A673 (cell line): ENCODE data around the gene FIP1L1. TPM values are rescaled to one million over a fixed set of nuclear protein-coding genes. Genes with fewer than 3 reads are reported as not detected.
"Not testable (repeated sequence)": the region's sequence is repeated elsewhere in the genome, so short reads cannot be mapped to it uniquely, and the experiment has no call there.

Source experiments
- BruUV-seq: library from RNA; stranded (reverse); fragments of 400-500 nt; replicated peaks from 2 replicates; lab custom pipeline; 2021; lab: Mats Ljungman, UMichigan
- CTCF ChIA-PET: fragments of 300-600 bp; sonication (Branson Sonifier 250); formaldehyde crosslinking; loops from one replicate; lab custom pipeline; 2022; ENCODE audit warnings: antibody characterized with exemption; lab: Charles Lee
- POLR2A ChIA-PET: fragments of 300-600 bp; sonication (Branson Sonifier 250); formaldehyde crosslinking; loops from one replicate; lab custom pipeline; 2022; ENCODE audit warnings: antibody characterized with exemption; ENCODE audit not compliant: low non-redundant PET; lab: Charles Lee
- DNase-seq: peaks from one replicate; pipeline ENCODE4 v3.0.0-alpha.2; 2015; ENCODE audit warnings: low spot score
- H3K27ac ChIP-seq: fragments of 200-600 bp; sonication (generic); 2 replicates; pipeline ENCODE4 v1.5.1; 2016; ENCODE audit warnings: mixed run types, low read depth, mild to moderate bottlenecking, mixed read lengths, antibody characterized with exemption, low read length; ENCODE audit not compliant: poor library complexity, severe bottlenecking
- H3K27me3 ChIP-seq: fragments of 200-600 bp; sonication (generic); replicated peaks from 2 replicates; pipeline ENCODE4 v1.6.1; 2017; ENCODE audit warnings: mixed run types, low read depth, mild to moderate bottlenecking, mixed read lengths, antibody characterized with exemption, low read length; ENCODE audit not compliant: insufficient read depth, poor library complexity
- H3K36me3 ChIP-seq: fragments of 200-600 bp; sonication (generic); 2 replicates; pipeline ENCODE4 v1.6.1; 2016; ENCODE audit warnings: mixed run types, mild to moderate bottlenecking, mixed read lengths, antibody characterized with exemption, low read length; ENCODE audit not compliant: insufficient read depth, poor library complexity, severe bottlenecking
- H3K4me1 ChIP-seq: fragments of 200-600 bp; sonication (generic); 2 replicates; pipeline ENCODE4 v1.6.1; 2017; ENCODE audit warnings: mixed run types, mild to moderate bottlenecking, mixed read lengths, antibody characterized with exemption, low read length; ENCODE audit not compliant: insufficient read depth, poor library complexity, severe bottlenecking
- H3K4me3 ChIP-seq: fragments of 200-600 bp; sonication (generic); 2 replicates; pipeline ENCODE4 v1.5.1; 2016; ENCODE audit warnings: low read depth, mixed run types, mild to moderate bottlenecking, mixed read lengths, low read length; ENCODE audit not compliant: poor library complexity, severe bottlenecking
- H3K9me3 ChIP-seq: fragments of 200-600 bp; sonication (generic); 2 replicates; pipeline ENCODE4 v1.6.1; 2016; ENCODE audit warnings: mixed run types, low read depth, mild to moderate bottlenecking, mixed read lengths, antibody characterized with exemption, low read length; ENCODE audit not compliant: poor library complexity, severe bottlenecking
- EZH2 ChIP-seq: fragments of 200-600 bp; sonication (generic); IDR thresholded peaks from 2 replicates; pipeline ENCODE4 v1.6.1; 2017; ENCODE audit warnings: borderline replicate concordance, low read depth, mild to moderate bottlenecking, mixed read lengths, antibody characterized with exemption, low read length; ENCODE audit not compliant: poor library complexity, severe bottlenecking
- intact Hi-C: fragments of 100-400 bp; cut with micrococcal nuclease; formaldehyde crosslinking; loops from one replicate; pipeline ENCODE4 v1.10.0; 2022; ENCODE audit not compliant: unreplicated experiment
- total RNA-seq: library from RNA; stranded (reverse); gene quantifications from 2 replicates; pipeline ENCODE4 v1.2.3, GENCODE V29; 2021
- TF ChIP-seq, protein P1 (sequence below): fragments of 300-800, 200-600 bp; sonication (generic); conservative IDR thresholded peaks from 2 replicates; pipeline ENCODE4 v1.5.1; 2017; ENCODE audit warnings: low read depth, mild to moderate bottlenecking, antibody characterized with exemption, low read length, moderate library complexity, mixed read lengths

The FIP1L1 gene
- total RNA-seq, 1 experiment from 2014 or later: 30.9 TPM

DNA sequence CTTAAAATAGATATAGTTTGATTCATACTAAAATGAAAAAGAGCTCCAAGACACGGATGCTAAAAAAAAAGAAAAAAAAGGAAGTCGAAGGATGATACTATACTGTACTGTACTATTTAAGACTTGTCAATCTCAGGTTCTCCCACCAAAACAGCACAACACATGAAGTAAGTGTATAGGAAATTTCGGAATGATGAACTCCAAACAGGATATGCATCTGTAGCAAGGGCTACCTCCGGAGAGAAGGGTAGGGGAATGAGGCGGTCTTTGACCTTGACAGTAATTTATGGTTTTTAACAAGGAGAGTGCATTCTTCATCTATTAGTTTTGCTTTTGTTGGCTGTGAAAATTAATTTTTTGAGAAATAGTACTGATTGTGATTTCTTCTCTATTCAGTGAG, 541 bp upstream of the FIP1L1 start:
- no peaks in the 10 kb centered on the region for H3K9me3 ChIP-seq
- TF ChIP-seq EZH2: no peak
- TF ChIP-seq, protein P1, sequence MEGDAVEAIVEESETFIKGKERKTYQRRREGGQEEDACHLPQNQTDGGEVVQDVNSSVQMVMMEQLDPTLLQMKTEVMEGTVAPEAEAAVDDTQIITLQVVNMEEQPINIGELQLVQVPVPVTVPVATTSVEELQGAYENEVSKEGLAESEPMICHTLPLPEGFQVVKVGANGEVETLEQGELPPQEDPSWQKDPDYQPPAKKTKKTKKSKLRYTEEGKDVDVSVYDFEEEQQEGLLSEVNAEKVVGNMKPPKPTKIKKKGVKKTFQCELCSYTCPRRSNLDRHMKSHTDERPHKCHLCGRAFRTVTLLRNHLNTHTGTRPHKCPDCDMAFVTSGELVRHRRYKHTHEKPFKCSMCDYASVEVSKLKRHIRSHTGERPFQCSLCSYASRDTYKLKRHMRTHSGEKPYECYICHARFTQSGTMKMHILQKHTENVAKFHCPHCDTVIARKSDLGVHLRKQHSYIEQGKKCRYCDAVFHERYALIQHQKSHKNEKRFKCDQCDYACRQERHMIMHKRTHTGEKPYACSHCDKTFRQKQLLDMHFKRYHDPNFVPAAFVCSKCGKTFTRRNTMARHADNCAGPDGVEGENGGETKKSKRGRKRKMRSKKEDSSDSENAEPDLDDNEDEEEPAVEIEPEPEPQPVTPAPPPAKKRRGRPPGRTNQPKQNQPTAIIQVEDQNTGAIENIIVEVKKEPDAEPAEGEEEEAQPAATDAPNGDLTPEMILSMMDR: no peak
- ChIA-PET CTCF (no interaction called here), POLR2A (interaction anchor here (0.5 kb wide), 1 partner anchor 59 kb away, joined by 5 read pairs; no protein-coding TSS in a partner anchor)
- BruUV-seq: no TSS peak
- H3K4me3 ChIP-seq: peak overlapping the region; percentile 75
- no peaks in the 10 kb centered on the region for H3K27me3 ChIP-seq
- H3K36me3 ChIP-seq: no peaks in the 10 kb centered on the region
- H3K4me1 ChIP-seq: no peaks in the 10 kb centered on the region
- no peak overlapping the region for H3K27ac ChIP-seq
- intact Hi-C loops: no loop called here
- no peak for DNase-seq

DNA sequence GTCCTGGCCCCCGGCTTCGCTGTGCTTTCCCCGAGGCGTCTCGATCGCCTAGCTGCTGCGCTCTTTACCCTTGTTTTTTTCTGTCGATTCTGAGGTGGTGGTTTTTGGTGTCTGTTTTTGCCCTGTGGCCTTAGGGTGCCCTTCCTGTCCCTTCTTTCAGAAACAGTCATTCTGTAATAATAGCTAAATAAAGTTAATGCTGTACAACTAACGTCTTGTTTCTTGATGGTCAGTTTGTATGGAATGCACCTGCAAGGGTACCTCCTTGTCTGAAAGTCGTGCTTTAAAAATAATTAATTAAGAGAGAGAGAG, 686 bp downstream of the FIP1L1 start:
- ChIA-PET POLR2A (no interaction called here), CTCF (no interaction called here)
- Histone ChIP-seq H3K27me3 (no peaks in the 10 kb centered on the region), H3K4me3 (peak overlapping the region; percentile 75), H3K4me1 (no peaks in the 10 kb centered on the region), H3K9me3 (no peaks in the 10 kb centered on the region), H3K27ac (peak overlapping the region; percentile 82), H3K36me3 (no peaks in the 10 kb centered on the region)
- TF ChIP-seq EZH2: no peak
- TF ChIP-seq, protein P1: no peak
- BruUV-seq: no TSS peak
- no peak for DNase-seq
- intact Hi-C loops: no loop called here

DNA sequence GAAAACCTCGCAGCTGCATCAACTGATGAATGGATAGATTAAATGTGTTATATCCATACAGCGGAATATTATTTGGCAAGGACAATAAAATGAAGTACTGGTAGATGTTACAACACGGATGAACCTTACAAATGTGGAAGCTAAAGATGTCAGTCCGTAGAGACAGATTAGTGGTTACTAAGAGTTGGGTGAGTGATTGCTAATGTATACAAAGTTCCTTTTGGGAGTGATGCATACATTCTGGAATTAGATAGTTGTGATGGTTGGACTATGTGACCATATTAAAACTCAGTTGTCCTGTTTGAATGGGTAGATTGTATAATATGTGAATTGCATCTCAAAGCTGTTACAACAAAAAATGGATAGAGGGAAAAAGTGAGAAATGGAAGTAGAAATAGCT, 2.8 kb downstream of the FIP1L1 start:
- intact Hi-C loops: no loop called here
- Histone ChIP-seq H3K27ac (no peak overlapping the region), H3K4me3 (no peak overlapping the region), H3K27me3 (no peaks in the 10 kb centered on the region), H3K36me3 (peaks cover 6% of the 10 kb centered on the region), H3K4me1 (no peaks in the 10 kb centered on the region), H3K9me3 (no peaks in the 10 kb centered on the region)
- ChIA-PET CTCF (no interaction called here), POLR2A (no interaction called here)
- TF ChIP-seq, protein P1: no peak
- no peak for TF ChIP-seq EZH2
- DNase-seq: no peak
- no TSS peak for BruUV-seq

DNA sequence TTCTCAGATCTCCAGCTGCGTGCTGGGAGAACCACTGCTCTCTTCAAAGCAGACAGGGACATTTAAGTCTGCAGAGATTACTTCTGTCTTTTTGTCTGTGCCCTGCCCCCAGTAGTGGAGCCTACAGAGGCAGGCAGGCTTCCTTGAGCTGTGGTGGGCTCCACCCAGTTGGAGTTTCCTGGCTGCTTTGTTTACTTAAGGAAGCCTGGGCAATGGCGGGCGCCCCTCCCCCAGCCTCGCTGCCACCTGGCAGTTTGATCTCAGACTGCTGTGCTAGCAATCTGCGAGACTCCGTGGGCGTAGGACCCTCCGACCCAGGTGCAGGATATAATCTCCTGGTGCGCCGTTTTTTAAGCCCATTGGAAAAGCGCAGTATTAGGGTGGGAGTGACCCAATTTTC, 32.0 kb downstream of the FIP1L1 start:
- H3K36me3 ChIP-seq, H3K27me3 ChIP-seq, DNase-seq, intact Hi-C loops, H3K9me3 ChIP-seq, H3K27ac ChIP-seq, CTCF ChIA-PET, H3K4me1 ChIP-seq, H3K4me3 ChIP-seq, BruUV-seq, POLR2A ChIA-PET: not testable (repeated sequence)
